ENCODE measurements around the gene JARID2. TPM values are rescaled to one million over a fixed set of nuclear protein-coding genes. Genes with fewer than 3 reads are reported as not detected.

The JARID2 gene
- total RNA-seq, 1 donor from 2014 or later, result 66.1 TPM

DNA sequence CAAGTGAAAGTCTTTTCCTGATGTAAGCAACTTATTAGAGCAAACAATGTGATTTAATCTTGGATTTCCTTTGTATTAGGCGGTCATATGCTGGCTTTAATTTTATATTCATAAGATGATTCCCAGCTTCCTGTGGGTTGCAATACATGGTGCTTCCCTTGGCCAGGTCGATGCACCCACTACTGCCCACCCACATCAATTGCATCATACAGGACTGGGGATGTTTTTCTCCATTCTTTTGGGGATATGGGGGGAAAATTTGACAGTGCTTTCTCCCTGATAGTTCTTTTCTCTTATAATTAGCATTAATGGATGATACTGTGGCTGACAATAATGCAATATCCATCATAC lies 187.6 kb downstream of the JARID2 start:
- Mint-ChIP-seq H3K36me3 (ENCODE audit: low read depth, unreplicated experiment) (peaks cover 16% of the 10 kb centered on the region), H3K4me3 (ENCODE audit: unreplicated experiment) (no peak overlapping the region), H3K27ac (ENCODE audit: unreplicated experiment) (no peak overlapping the region), H3K4me1 (ENCODE audit: unreplicated experiment) (peaks cover 68% of the 10 kb centered on the region), H3K27me3 (ENCODE audit: unreplicated experiment) (peaks cover 8% of the 10 kb centered on the region), H3K9me3 (ENCODE audit: unreplicated experiment) (no peaks in the 10 kb centered on the region)
- DNase-seq (ENCODE audit: low spot score), result no peak
- TF ChIP-seq CTCF (IDR thresholded peaks at IDR 0.05; ENCODE audit: unreplicated experiment), result no peak

DNA sequence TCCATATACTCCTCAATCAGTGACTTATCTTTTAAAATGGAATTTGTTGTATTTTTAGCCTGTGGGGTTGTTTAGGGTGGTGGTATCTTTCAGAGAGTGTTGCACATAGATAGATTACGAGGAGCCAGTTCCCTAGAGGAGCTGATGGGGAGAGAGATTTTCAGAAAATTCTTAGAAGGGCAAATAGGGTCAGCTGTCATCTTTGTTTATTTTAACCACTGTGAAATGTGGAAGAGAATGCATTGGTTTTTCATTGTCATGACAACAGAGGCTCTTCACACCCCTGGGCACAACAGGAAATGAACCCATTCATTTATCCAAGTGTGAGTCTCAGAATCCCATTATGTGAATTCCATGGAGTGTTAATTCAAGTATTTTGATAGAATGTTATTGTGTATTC lies 188.4 kb downstream of the JARID2 start:
- peaks cover 71% of the 10 kb centered on the region for H3K4me1 Mint-ChIP-seq (ENCODE audit: unreplicated experiment)

DNA sequence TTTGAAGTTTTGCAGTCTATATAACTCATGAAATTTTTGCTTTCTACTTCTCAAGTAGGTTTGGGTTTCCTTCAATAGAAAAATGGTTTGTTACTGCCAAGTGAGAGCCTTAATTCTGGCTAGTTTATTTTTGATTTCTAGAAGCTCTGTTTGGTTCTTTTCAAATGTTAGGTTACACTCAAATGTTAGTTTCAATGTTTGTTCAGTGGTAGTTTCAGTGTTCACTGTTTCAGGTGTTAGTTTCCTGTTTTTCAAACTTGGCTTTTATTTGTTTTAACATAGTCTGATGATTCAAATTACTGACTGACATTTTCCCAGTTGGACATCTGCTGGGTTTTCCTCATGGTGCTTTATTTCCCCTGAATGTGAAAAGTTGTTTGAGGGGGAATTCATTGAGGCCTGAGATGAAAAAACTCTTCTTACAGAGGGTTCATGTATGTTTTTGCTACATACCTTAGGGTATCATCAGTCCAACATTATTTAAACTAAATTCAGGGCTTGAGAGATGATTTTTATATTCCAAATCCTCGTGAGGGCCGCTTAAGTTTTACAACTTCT lies 189.0 kb downstream of the JARID2 start:
- peaks cover 77% of the 10 kb centered on the region for H3K4me1 Mint-ChIP-seq (ENCODE audit: unreplicated experiment)
- H3K27me3 Mint-ChIP-seq (ENCODE audit: unreplicated experiment), result peaks cover 8% of the 10 kb centered on the region
- H3K36me3 Mint-ChIP-seq (ENCODE audit: low read depth, unreplicated experiment), result peaks cover 16% of the 10 kb centered on the region
- no peak overlapping the region for H3K4me3 Mint-ChIP-seq (ENCODE audit: unreplicated experiment)
- no peaks in the 10 kb centered on the region for H3K9me3 Mint-ChIP-seq (ENCODE audit: unreplicated experiment)
- no peak for TF ChIP-seq CTCF (IDR thresholded peaks at IDR 0.05; ENCODE audit: unreplicated experiment)
- peak overlapping the region; percentile 28 for H3K27ac Mint-ChIP-seq (ENCODE audit: unreplicated experiment)
- DNase-seq (ENCODE audit: low spot score), result no peak

More for the DNA sequence above, 188.4 kb downstream of the JARID2 start:
- Mint-ChIP-seq H3K9me3 (ENCODE audit: unreplicated experiment) (no peaks in the 10 kb centered on the region), H3K4me3 (ENCODE audit: unreplicated experiment) (peak overlapping the region; percentile 68), H3K27ac (ENCODE audit: unreplicated experiment) (peak overlapping the region; percentile 91), H3K36me3 (ENCODE audit: low read depth, unreplicated experiment) (peaks cover 16% of the 10 kb centered on the region), H3K27me3 (ENCODE audit: unreplicated experiment) (peaks cover 8% of the 10 kb centered on the region)
- no peak for TF ChIP-seq CTCF (IDR thresholded peaks at IDR 0.05; ENCODE audit: unreplicated experiment)
- no peak for DNase-seq (ENCODE audit: low spot score)

DNA sequence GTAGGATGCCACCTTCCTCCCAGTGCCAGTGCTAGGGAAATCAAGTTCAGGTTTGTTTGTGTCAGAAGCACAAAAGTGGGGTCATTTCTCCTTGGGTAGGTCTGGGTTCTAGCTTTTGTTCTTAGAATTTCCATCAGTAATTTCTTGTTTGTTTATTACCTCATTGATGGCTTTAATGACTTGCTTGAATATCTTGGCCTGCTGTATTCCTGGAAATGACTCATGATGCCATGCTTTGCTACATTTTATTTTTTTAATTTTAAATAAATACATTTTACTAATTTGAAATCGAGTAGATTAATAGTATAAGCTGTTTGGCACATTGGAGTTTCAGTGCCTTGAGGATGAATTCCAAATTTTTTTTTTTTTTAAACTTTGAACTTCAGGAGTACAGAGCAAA lies 189.6 kb downstream of the JARID2 start:
- no peak overlapping the region for H3K4me3 Mint-ChIP-seq (ENCODE audit: unreplicated experiment)
- H3K27me3 Mint-ChIP-seq (ENCODE audit: unreplicated experiment), result peaks cover 10% of the 10 kb centered on the region
- no peak for TF ChIP-seq CTCF (IDR thresholded peaks at IDR 0.05; ENCODE audit: unreplicated experiment)
- DNase-seq (ENCODE audit: low spot score), result no peak
- H3K9me3 Mint-ChIP-seq (ENCODE audit: unreplicated experiment), result no peaks in the 10 kb centered on the region
- peaks cover 16% of the 10 kb centered on the region for H3K36me3 Mint-ChIP-seq (ENCODE audit: low read depth, unreplicated experiment)
- H3K4me1 Mint-ChIP-seq (ENCODE audit: unreplicated experiment), result peaks cover 81% of the 10 kb centered on the region
- H3K27ac Mint-ChIP-seq (ENCODE audit: unreplicated experiment), result no peak overlapping the region

GRCh38 chr6:15436451-15436850 lies 190.6 kb downstream of the JARID2 start:
- Mint-ChIP-seq H3K27me3 (ENCODE audit: unreplicated experiment) (peaks cover 13% of the 10 kb centered on the region), H3K27ac (ENCODE audit: unreplicated experiment) (peak overlapping the region; percentile 42), H3K36me3 (ENCODE audit: low read depth, unreplicated experiment) (peaks cover 16% of the 10 kb centered on the region), H3K4me1 (ENCODE audit: unreplicated experiment) (peaks cover 81% of the 10 kb centered on the region), H3K9me3 (ENCODE audit: unreplicated experiment) (no peaks in the 10 kb centered on the region), H3K4me3 (ENCODE audit: unreplicated experiment) (peak overlapping the region; percentile 77)
- no peak for TF ChIP-seq CTCF (IDR thresholded peaks at IDR 0.05; ENCODE audit: unreplicated experiment)
- DNase-seq (ENCODE audit: low spot score), result no peak
